ENCODE measurements around the gene KCNE4.

Gene KCNE4

DNA sequence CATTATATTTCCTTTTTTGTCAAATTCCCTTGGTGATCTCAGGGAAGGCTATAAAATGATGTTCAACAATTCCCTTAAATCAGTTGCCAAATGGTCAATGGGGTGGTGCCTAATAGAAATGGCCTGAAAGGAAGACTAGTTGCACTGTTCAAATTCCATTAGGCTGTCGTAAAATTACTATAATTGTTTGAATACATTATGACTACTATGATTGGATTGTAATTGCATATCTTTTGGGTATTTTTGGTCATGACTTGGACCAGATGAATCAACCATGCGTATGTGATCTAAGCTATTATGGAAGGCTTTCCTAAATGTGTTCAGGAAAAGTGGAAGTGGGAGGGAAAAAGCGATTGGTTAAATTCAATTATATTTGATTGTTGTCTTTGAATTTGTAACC lies 41.3 kb upstream of the KCNE4 start:
- no peak; the same call in 2 of the 3 replicates for ATAC-seq
- TF ChIP-seq CSDC2 (CRISPR knock-in tag; IDR thresholded peaks at IDR 0.05) (no peak), ISL1 (CRISPR knock-in tag; IDR thresholded peaks at IDR 0.05) (no peak), TCF4 (CRISPR knock-in tag; IDR thresholded peaks at IDR 0.05; ENCODE audit: borderline replicate concordance) (no peak), TOX (CRISPR knock-in tag; IDR thresholded peaks at IDR 0.05; ENCODE audit: borderline replicate concordance) (no peak), ESRRG (CRISPR knock-in tag; IDR thresholded peaks at IDR 0.05) (no peak), ZC3H10 (CRISPR knock-in tag; IDR thresholded peaks at IDR 0.05) (no peak), GLIS3 (CRISPR knock-in tag; IDR thresholded peaks at IDR 0.05) (no peak), ZFP30 (CRISPR knock-in tag; IDR thresholded peaks at IDR 0.05) (no peak), ZFP3 (CRISPR knock-in tag; IDR thresholded peaks at IDR 0.05) (no peak), ZNF70 (CRISPR knock-in tag; IDR thresholded peaks at IDR 0.05) (no peak), RARB (CRISPR knock-in tag; IDR thresholded peaks at IDR 0.05) (no peak), ARNTL (CRISPR knock-in tag; IDR thresholded peaks at IDR 0.05; ENCODE audit: borderline replicate concordance, low read depth) (no peak)
- TF ChIP-seq, protein P1, sequence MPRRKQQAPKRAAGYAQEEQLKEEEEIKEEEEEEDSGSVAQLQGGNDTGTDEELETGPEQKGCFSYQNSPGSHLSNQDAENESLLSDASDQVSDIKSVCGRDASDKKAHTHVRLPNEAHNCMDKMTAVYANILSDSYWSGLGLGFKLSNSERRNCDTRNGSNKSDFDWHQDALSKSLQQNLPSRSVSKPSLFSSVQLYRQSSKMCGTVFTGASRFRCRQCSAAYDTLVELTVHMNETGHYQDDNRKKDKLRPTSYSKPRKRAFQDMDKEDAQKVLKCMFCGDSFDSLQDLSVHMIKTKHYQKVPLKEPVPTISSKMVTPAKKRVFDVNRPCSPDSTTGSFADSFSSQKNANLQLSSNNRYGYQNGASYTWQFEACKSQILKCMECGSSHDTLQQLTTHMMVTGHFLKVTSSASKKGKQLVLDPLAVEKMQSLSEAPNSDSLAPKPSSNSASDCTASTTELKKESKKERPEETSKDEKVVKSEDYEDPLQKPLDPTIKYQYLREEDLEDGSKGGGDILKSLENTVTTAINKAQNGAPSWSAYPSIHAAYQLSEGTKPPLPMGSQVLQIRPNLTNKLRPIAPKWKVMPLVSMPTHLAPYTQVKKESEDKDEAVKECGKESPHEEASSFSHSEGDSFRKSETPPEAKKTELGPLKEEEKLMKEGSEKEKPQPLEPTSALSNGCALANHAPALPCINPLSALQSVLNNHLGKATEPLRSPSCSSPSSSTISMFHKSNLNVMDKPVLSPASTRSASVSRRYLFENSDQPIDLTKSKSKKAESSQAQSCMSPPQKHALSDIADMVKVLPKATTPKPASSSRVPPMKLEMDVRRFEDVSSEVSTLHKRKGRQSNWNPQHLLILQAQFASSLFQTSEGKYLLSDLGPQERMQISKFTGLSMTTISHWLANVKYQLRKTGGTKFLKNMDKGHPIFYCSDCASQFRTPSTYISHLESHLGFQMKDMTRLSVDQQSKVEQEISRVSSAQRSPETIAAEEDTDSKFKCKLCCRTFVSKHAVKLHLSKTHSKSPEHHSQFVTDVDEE (CRISPR knock-in tag; IDR thresholded peaks at IDR 0.05) = no peak
- TF ChIP-seq, protein P2, sequence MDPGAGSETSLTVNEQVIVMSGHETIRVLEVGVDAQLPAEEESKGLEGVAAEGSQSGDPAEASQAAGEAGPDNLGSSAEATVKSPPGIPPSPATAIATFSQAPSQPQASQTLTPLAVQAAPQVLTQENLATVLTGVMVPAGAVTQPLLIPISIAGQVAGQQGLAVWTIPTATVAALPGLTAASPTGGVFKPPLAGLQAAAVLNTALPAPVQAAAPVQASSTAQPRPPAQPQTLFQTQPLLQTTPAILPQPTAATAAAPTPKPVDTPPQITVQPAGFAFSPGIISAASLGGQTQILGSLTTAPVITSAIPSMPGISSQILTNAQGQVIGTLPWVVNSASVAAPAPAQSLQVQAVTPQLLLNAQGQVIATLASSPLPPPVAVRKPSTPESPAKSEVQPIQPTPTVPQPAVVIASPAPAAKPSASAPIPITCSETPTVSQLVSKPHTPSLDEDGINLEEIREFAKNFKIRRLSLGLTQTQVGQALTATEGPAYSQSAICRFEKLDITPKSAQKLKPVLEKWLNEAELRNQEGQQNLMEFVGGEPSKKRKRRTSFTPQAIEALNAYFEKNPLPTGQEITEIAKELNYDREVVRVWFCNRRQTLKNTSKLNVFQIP (CRISPR knock-in tag; IDR thresholded peaks at IDR 0.05; ENCODE audit: borderline replicate concordance, low read depth) = no peak
- TF ChIP-seq, protein P3, sequence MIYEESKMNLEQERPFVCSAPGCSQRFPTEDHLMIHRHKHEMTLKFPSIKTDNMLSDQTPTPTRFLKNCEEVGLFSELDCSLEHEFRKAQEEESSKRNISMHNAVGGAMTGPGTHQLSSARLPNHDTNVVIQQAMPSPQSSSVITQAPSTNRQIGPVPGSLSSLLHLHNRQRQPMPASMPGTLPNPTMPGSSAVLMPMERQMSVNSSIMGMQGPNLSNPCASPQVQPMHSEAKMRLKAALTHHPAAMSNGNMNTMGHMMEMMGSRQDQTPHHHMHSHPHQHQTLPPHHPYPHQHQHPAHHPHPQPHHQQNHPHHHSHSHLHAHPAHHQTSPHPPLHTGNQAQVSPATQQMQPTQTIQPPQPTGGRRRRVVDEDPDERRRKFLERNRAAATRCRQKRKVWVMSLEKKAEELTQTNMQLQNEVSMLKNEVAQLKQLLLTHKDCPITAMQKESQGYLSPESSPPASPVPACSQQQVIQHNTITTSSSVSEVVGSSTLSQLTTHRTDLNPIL (CRISPR knock-in tag; IDR thresholded peaks at IDR 0.05; ENCODE audit: low read depth) = no peak
- TF ChIP-seq, protein P4, sequence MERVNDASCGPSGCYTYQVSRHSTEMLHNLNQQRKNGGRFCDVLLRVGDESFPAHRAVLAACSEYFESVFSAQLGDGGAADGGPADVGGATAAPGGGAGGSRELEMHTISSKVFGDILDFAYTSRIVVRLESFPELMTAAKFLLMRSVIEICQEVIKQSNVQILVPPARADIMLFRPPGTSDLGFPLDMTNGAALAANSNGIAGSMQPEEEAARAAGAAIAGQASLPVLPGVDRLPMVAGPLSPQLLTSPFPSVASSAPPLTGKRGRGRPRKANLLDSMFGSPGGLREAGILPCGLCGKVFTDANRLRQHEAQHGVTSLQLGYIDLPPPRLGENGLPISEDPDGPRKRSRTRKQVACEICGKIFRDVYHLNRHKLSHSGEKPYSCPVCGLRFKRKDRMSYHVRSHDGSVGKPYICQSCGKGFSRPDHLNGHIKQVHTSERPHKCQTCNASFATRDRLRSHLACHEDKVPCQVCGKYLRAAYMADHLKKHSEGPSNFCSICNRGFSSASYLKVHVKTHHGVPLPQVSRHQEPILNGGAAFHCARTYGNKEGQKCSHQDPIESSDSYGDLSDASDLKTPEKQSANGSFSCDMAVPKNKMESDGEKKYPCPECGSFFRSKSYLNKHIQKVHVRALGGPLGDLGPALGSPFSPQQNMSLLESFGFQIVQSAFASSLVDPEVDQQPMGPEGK (CRISPR knock-in tag; IDR thresholded peaks at IDR 0.05; ENCODE audit: borderline replicate concordance) = no peak

DNA sequence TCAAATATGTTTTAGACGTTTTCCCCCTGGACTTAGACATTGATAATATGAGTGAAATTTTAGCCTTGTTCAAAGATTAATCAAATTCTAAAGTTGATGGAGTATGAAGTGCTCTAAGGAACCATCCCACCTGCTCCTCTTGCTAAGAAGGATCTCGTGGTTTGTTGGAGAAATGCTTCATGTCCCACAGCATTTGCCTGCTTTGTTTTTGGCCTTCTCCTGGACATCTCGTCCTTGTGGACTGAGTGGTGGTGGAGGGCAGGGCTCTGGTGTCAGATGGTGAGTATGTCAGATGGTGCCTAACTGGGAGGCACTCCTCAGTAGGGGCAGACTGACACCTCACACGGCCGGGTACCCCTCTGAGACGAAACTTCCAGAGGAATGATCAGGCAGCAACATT lies 39.7 kb upstream of the KCNE4 start:
- no peak for TF ChIP-seq GLIS3 (CRISPR knock-in tag; IDR thresholded peaks at IDR 0.05)
- TF ChIP-seq, protein P4 (CRISPR knock-in tag; IDR thresholded peaks at IDR 0.05; ENCODE audit: borderline replicate concordance) = no peak
- TF ChIP-seq TCF4 (CRISPR knock-in tag; IDR thresholded peaks at IDR 0.05; ENCODE audit: borderline replicate concordance) = no peak
- TF ChIP-seq SNAI2 (CRISPR knock-in tag; IDR thresholded peaks at IDR 0.05) = no peak
- no peak for TF ChIP-seq ESRRG (CRISPR knock-in tag; IDR thresholded peaks at IDR 0.05)
- TF ChIP-seq CSDC2 (CRISPR knock-in tag; IDR thresholded peaks at IDR 0.05) = no peak
- no peak for TF ChIP-seq ISL1 (CRISPR knock-in tag; IDR thresholded peaks at IDR 0.05)
- TF ChIP-seq, protein P1 (CRISPR knock-in tag; IDR thresholded peaks at IDR 0.05) = no peak
- TF ChIP-seq, protein P5, sequence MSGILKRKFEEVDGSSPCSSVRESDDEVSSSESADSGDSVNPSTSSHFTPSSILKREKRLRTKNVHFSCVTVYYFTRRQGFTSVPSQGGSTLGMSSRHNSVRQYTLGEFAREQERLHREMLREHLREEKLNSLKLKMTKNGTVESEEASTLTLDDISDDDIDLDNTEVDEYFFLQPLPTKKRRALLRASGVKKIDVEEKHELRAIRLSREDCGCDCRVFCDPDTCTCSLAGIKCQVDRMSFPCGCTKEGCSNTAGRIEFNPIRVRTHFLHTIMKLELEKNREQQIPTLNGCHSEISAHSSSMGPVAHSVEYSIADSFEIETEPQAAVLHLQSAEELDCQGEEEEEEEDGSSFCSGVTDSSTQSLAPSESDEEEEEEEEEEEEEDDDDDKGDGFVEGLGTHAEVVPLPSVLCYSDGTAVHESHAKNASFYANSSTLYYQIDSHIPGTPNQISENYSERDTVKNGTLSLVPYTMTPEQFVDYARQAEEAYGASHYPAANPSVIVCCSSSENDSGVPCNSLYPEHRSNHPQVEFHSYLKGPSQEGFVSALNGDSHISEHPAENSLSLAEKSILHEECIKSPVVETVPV (CRISPR knock-in tag; IDR thresholded peaks at IDR 0.05) = no peak
- TF ChIP-seq OSR1 (CRISPR knock-in tag; IDR thresholded peaks at IDR 0.05) = no peak
- no peak for TF ChIP-seq TOX (CRISPR knock-in tag; IDR thresholded peaks at IDR 0.05; ENCODE audit: borderline replicate concordance)
- no peak for TF ChIP-seq ZNF8 (CRISPR knock-in tag; IDR thresholded peaks at IDR 0.05)
- TF ChIP-seq ZNF70 (CRISPR knock-in tag; IDR thresholded peaks at IDR 0.05) = no peak
- no peak for TF ChIP-seq PPARA (CRISPR knock-in tag; IDR thresholded peaks at IDR 0.05; ENCODE audit: borderline replicate concordance)
- TF ChIP-seq ZNF565 (CRISPR knock-in tag; conservative IDR thresholded peaks at IDR 0.05; ENCODE audit: low read depth) = no peak
- no peak for ATAC-seq
